ENCODE data around the gene DNAJB8.

DNA sequence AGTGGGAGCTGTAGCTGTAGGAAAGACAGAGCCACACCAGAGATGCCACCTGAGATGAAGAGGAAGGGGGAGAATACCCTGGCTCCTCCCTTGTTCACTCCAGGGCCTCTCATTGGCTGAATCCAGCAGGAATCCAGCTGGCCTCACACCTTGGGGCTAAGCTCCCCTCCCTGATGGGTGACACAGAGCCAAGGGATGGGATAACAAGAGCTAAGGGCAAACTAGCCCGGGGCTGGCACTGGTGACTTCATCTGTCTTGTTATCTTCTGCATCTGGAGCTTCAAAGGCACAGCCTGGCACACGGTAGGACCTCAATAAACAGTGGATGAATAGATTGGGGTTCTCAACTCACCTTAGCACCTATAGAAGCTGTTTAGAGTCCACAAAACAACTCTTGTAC is 40.1 kb upstream of the DNAJB8 start:
- TF ChIP-seq, protein P1, sequence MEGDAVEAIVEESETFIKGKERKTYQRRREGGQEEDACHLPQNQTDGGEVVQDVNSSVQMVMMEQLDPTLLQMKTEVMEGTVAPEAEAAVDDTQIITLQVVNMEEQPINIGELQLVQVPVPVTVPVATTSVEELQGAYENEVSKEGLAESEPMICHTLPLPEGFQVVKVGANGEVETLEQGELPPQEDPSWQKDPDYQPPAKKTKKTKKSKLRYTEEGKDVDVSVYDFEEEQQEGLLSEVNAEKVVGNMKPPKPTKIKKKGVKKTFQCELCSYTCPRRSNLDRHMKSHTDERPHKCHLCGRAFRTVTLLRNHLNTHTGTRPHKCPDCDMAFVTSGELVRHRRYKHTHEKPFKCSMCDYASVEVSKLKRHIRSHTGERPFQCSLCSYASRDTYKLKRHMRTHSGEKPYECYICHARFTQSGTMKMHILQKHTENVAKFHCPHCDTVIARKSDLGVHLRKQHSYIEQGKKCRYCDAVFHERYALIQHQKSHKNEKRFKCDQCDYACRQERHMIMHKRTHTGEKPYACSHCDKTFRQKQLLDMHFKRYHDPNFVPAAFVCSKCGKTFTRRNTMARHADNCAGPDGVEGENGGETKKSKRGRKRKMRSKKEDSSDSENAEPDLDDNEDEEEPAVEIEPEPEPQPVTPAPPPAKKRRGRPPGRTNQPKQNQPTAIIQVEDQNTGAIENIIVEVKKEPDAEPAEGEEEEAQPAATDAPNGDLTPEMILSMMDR (IDR thresholded peaks at IDR 0.05; ENCODE audit: low read depth, low read length, missing input control) = no peak
- TF ChIP-seq, protein P2, sequence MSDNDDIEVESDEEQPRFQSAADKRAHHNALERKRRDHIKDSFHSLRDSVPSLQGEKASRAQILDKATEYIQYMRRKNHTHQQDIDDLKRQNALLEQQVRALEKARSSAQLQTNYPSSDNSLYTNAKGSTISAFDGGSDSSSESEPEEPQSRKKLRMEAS (IDR thresholded peaks at IDR 0.05) = no peak
- TF ChIP-seq RAD21 (IDR thresholded peaks at IDR 0.05) (no peak), JUND (IDR thresholded peaks at IDR 0.05) (no peak)
- TF ChIP-seq, protein P3, sequence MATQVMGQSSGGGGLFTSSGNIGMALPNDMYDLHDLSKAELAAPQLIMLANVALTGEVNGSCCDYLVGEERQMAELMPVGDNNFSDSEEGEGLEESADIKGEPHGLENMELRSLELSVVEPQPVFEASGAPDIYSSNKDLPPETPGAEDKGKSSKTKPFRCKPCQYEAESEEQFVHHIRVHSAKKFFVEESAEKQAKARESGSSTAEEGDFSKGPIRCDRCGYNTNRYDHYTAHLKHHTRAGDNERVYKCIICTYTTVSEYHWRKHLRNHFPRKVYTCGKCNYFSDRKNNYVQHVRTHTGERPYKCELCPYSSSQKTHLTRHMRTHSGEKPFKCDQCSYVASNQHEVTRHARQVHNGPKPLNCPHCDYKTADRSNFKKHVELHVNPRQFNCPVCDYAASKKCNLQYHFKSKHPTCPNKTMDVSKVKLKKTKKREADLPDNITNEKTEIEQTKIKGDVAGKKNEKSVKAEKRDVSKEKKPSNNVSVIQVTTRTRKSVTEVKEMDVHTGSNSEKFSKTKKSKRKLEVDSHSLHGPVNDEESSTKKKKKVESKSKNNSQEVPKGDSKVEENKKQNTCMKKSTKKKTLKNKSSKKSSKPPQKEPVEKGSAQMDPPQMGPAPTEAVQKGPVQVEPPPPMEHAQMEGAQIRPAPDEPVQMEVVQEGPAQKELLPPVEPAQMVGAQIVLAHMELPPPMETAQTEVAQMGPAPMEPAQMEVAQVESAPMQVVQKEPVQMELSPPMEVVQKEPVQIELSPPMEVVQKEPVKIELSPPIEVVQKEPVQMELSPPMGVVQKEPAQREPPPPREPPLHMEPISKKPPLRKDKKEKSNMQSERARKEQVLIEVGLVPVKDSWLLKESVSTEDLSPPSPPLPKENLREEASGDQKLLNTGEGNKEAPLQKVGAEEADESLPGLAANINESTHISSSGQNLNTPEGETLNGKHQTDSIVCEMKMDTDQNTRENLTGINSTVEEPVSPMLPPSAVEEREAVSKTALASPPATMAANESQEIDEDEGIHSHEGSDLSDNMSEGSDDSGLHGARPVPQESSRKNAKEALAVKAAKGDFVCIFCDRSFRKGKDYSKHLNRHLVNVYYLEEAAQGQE (IDR thresholded peaks at IDR 0.05) = no peak
